HEK293 (cell line): ENCODE measurements around the gene CISD2.

Experiments
- CTCF ChIA-PET: fragments of 350-600 bp; formaldehyde crosslinking; extraction: SDS; loops from one replicate; lab custom pipeline; 2021; ENCODE audit warnings: antibody characterized with exemption; lab: Yijun Ruan, JAX
- POLR2A ChIA-PET: fragments of 300-600 bp; formaldehyde crosslinking; extraction: SDS; loops from one replicate; lab custom pipeline; 2020; ENCODE audit warnings: antibody characterized with exemption, inconsistent platforms; lab: Yijun Ruan, JAX
- H3K27ac ChIP-seq: fragments of 200-500 bp; sonication (Bioruptor generic); 2 replicates; pipeline ENCODE4 v1.5.1; 2014; ENCODE audit warnings: low read depth, low read length, control low read depth, inconsistent platforms; ENCODE audit errors: extremely low read depth
- H3K36me3 ChIP-seq, 2 experiments: fragments of 200-500 bp in 1 of 2; sonication (Bioruptor generic) in 1 of 2; 1 replicate in 1 of 2; 2 replicates in 1 of 2; pipeline ENCODE4 v1.5.1; 2014 to 2017; ENCODE audit warnings: inconsistent platforms in 2 of 2, low read length in 2 of 2; ENCODE audit not compliant: control insufficient read depth in 2 of 2, insufficient read depth in 1 of 2
- H3K4me1 ChIP-seq: fragments of 200-500 bp; sonication (Bioruptor generic); 2 replicates; pipeline ENCODE4 v1.5.1; 2014; ENCODE audit warnings: mild to moderate bottlenecking, low read length, inconsistent platforms; ENCODE audit not compliant: control insufficient read depth, insufficient read depth
- H3K4me3 ChIP-seq: 2 replicates; pipeline ENCODE4 v1.5.1; 2011; ENCODE audit warnings: low read depth, mild to moderate bottlenecking, control low read depth, low read length, moderate library complexity
- H3K9me3 ChIP-seq: fragments of 200-500 bp; sonication (Bioruptor generic); 2 replicates; pipeline ENCODE4 v1.5.1; 2014; ENCODE audit warnings: low read depth, low read length, inconsistent platforms; ENCODE audit not compliant: control insufficient read depth, insufficient read depth
- HIC1 ChIP-seq: fragments of 450-650 bp; formaldehyde crosslinking; IDR thresholded peaks from 2 replicates; pipeline ENCODE4 v1.5.1; 2016; ENCODE audit warnings: missing biosample characterization, missing genetic modification characterization
- HOXA7 ChIP-seq: sonication (generic); formaldehyde crosslinking; IDR thresholded peaks from 2 replicates; pipeline ENCODE4 v1.8.1; 2022; ENCODE audit warnings: missing genetic modification reagents, borderline replicate concordance
- HOXC10 ChIP-seq: sonication (generic); formaldehyde crosslinking; IDR thresholded peaks from 2 replicates; pipeline ENCODE4 v1.8.1; 2023; ENCODE audit warnings: mild to moderate bottlenecking, missing genetic modification reagents
- KLF17 ChIP-seq: fragments of 450-650 bp; formaldehyde crosslinking; IDR thresholded peaks from 2 replicates; pipeline ENCODE4 v1.5.1; 2016; ENCODE audit warnings: missing biosample characterization, missing genetic modification characterization
- MYNN ChIP-seq: fragments of 450-650 bp; formaldehyde crosslinking; IDR thresholded peaks from 2 replicates; pipeline ENCODE4 v1.5.1; 2016; ENCODE audit warnings: missing biosample characterization, missing genetic modification characterization, borderline replicate concordance
- TCF7L2 ChIP-seq: IDR thresholded peaks from 2 replicates; pipeline ENCODE4 v1.6.1; 2011; ENCODE audit warnings: low read depth, mild to moderate bottlenecking, inconsistent platforms, low read length, moderate library complexity, borderline replicate concordance
- ZBTB49 ChIP-seq: fragments of 450-650 bp; formaldehyde crosslinking; IDR thresholded peaks from 2 replicates; pipeline ENCODE4 v1.5.1; 2016; ENCODE audit warnings: missing biosample characterization, missing genetic modification characterization, low read depth
- ZNF112 ChIP-seq: fragments of 450-650 bp; formaldehyde crosslinking; IDR thresholded peaks from 2 replicates; pipeline ENCODE4 v1.5.0; 2017; ENCODE audit warnings: missing biosample characterization, missing genetic modification characterization
- ZNF114 ChIP-seq: fragments of 450-650 bp; formaldehyde crosslinking; IDR thresholded peaks from 2 replicates; pipeline ENCODE4 v1.5.0; 2017; ENCODE audit warnings: missing biosample characterization, missing genetic modification characterization
- ZNF121 ChIP-seq: fragments of 450-650 bp; formaldehyde crosslinking; IDR thresholded peaks from 2 replicates; pipeline ENCODE4 v1.5.1; 2016; ENCODE audit warnings: missing biosample characterization, missing genetic modification characterization
- ZNF155 ChIP-seq: fragments of 450-650 bp; formaldehyde crosslinking; IDR thresholded peaks from 2 replicates; pipeline ENCODE4 v1.5.1; 2016; ENCODE audit warnings: missing biosample characterization, missing genetic modification characterization
- ZNF2 ChIP-seq: fragments of 450-650 bp; formaldehyde crosslinking; IDR thresholded peaks from 2 replicates; pipeline ENCODE4 v1.5.1; 2016; ENCODE audit warnings: missing biosample characterization, missing genetic modification characterization
- ZNF23 ChIP-seq: fragments of 450-650 bp; formaldehyde crosslinking; IDR thresholded peaks from 2 replicates; pipeline ENCODE4 v1.5.1; 2016; ENCODE audit warnings: missing biosample characterization, missing genetic modification characterization, borderline replicate concordance
- ZNF354C ChIP-seq: fragments of 450-650 bp; formaldehyde crosslinking; IDR thresholded peaks from 2 replicates; pipeline ENCODE4 v1.5.1; 2016; ENCODE audit warnings: missing biosample characterization, missing genetic modification characterization, low read depth, borderline replicate concordance
- ZNF560 ChIP-seq: fragments of 450-650 bp; formaldehyde crosslinking; IDR thresholded peaks from 2 replicates; pipeline ENCODE4 v1.5.1; 2017; ENCODE audit warnings: missing biosample characterization, missing genetic modification characterization, borderline replicate concordance
- ZNF654 ChIP-seq: fragments of 450-650 bp; formaldehyde crosslinking; IDR thresholded peaks from 2 replicates; pipeline ENCODE4 v1.5.1; 2016; ENCODE audit warnings: low read depth, missing biosample characterization, missing genetic modification characterization
- ZNF76 ChIP-seq: fragments of 450-650 bp; formaldehyde crosslinking; IDR thresholded peaks from 2 replicates; pipeline ENCODE4; 2016; ENCODE audit warnings: low read depth, missing biosample characterization, missing genetic modification characterization, borderline replicate concordance
- ZNF776 ChIP-seq: fragments of 450-650 bp; formaldehyde crosslinking; IDR thresholded peaks from 2 replicates; pipeline ENCODE4 v1.5.0; 2017; ENCODE audit warnings: missing biosample characterization, missing genetic modification characterization, borderline replicate concordance
- ZSCAN16 ChIP-seq: fragments of 450-650 bp; formaldehyde crosslinking; IDR thresholded peaks from 2 replicates; pipeline ENCODE4 v1.5.1; 2016; ENCODE audit warnings: missing biosample characterization, missing genetic modification characterization
- ZSCAN18 ChIP-seq: fragments of 450-650 bp; formaldehyde crosslinking; IDR thresholded peaks from 2 replicates; pipeline ENCODE4 v1.5.1; 2016; ENCODE audit warnings: missing biosample characterization, missing genetic modification characterization
- ZSCAN5A ChIP-seq: fragments of 450-650 bp; formaldehyde crosslinking; IDR thresholded peaks from 2 replicates; pipeline ENCODE4 v1.5.1; 2016; ENCODE audit warnings: missing biosample characterization, missing genetic modification characterization
- TF ChIP-seq, protein P1 (sequence below): fragments of 450-650 bp; formaldehyde crosslinking; IDR thresholded peaks from 2 replicates; pipeline ENCODE4 v1.5.0; 2017; ENCODE audit warnings: missing biosample characterization, missing genetic modification characterization, borderline replicate concordance

The CISD2 gene

DNA sequence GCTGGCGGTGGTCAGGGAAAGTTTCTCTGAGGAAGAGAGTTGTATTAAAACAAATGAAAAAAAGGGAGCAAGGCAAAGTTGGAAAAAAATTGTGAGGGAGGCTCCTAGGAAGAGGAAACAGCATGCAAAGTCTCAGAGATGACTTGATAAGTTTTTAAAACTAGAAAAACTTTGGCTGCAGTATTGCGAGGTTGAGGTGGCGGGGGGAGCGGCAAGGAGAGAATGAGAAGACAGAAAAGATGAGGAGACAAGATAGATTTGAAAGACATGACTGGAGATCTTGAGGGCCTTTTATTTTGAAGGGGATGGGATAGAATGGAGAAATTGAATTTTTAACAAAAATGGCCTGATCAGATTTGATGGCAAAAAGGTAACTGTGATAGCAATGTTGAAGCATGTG is 36.7 kb upstream of the CISD2 start:
- Histone ChIP-seq H3K36me3 (no peaks in the 10 kb centered on the region), H3K4me1 (no peaks in the 10 kb centered on the region), H3K4me3 (no peak overlapping the region), H3K27ac (no peak overlapping the region), H3K9me3 (no peaks in the 10 kb centered on the region)
- CTCF ChIA-PET, result no interaction called here
- TF ChIP-seq ZSCAN18 (no peak), ZNF121 (tag by site-specific recombination) (no peak), MYNN (peak; percentile 77), ZNF560 (no peak), ZNF2 (tag by site-specific recombination) (no peak), ZNF76 (no peak), ZNF23 (tag by site-specific recombination) (no peak)
- POLR2A ChIA-PET, result no interaction called here

- CTCF ChIA-PET, result no interaction called here
- Histone ChIP-seq H3K27ac (no peak overlapping the region), H3K9me3 (no peaks in the 10 kb centered on the region), H3K4me1 (no peaks in the 10 kb centered on the region), H3K36me3 (no peaks in the 10 kb centered on the region), H3K4me3 (no peak overlapping the region)
- POLR2A ChIA-PET, result no interaction called here
- TF ChIP-seq ZBTB49 (no peak), ZNF112 (tag by site-specific recombination) (no peak), ZNF776 (tag by site-specific recombination) (no peak), ZNF114 (tag by site-specific recombination) (no peak), ZSCAN5A (tag by site-specific recombination) (no peak), ZSCAN16 (tag by site-specific recombination) (no peak), ZNF654 (tag by site-specific recombination) (no peak), ZNF155 (tag by site-specific recombination) (no peak)
Measured at GRCh38 chr4:102832667-102833066, 36.1 kb upstream of the CISD2 start.

- Histone ChIP-seq H3K4me1 (no peaks in the 10 kb centered on the region), H3K36me3 (no peaks in the 10 kb centered on the region), H3K9me3 (no peaks in the 10 kb centered on the region), H3K4me3 (no peak overlapping the region), H3K27ac (no peak overlapping the region)
- ChIA-PET POLR2A (interaction anchor here (1.7 kb wide), 1 partner anchor 9 kb away, joined by 7 read pairs; the partner anchor contains the start of gene UBE2D3), CTCF (no interaction called here)
- no peak for TF ChIP-seq HIC1 (tag by site-specific recombination)
- TF ChIP-seq ZNF354C (tag by site-specific recombination), result no peak
- no peak for TF ChIP-seq KLF17 (tag by site-specific recombination)
- TF ChIP-seq HOXA7 (CRISPR knock-in tag), result no peak
- no peak for TF ChIP-seq ZNF121 (tag by site-specific recombination)
- TF ChIP-seq, protein P1, sequence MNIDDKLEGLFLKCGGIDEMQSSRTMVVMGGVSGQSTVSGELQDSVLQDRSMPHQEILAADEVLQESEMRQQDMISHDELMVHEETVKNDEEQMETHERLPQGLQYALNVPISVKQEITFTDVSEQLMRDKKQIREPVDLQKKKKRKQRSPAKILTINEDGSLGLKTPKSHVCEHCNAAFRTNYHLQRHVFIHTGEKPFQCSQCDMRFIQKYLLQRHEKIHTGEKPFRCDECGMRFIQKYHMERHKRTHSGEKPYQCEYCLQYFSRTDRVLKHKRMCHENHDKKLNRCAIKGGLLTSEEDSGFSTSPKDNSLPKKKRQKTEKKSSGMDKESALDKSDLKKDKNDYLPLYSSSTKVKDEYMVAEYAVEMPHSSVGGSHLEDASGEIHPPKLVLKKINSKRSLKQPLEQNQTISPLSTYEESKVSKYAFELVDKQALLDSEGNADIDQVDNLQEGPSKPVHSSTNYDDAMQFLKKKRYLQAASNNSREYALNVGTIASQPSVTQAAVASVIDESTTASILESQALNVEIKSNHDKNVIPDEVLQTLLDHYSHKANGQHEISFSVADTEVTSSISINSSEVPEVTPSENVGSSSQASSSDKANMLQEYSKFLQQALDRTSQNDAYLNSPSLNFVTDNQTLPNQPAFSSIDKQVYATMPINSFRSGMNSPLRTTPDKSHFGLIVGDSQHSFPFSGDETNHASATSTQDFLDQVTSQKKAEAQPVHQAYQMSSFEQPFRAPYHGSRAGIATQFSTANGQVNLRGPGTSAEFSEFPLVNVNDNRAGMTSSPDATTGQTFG (tag by site-specific recombination), result no peak
- TF ChIP-seq HOXC10 (CRISPR knock-in tag), result no peak
- no peak for TF ChIP-seq TCF7L2
Measured at GRCh38 chr4:102836596-102836995, 32.2 kb upstream of the CISD2 start.
